ENCODE results near the gene HNRNPL. TPM values are rescaled to one million over a fixed set of nuclear protein-coding genes. Genes with fewer than 3 reads are reported as not detected.
A peak's percentile ranks its signal among the peaks of the same experiment; 100 is the strongest.

The HNRNPL gene
- total and polyA plus RNA-seq, 10 of the 15 experiments (the other 5 are each of a cell fraction or from before 2014, with no cell fraction given) = 32.5 to 512 (median 306) TPM

- TF ChIP-seq TCF7 (IDR thresholded peaks at IDR 0.05; ENCODE audit: borderline replicate concordance) = no peak
- TF ChIP-seq NFIC (IDR thresholded peaks at IDR 0.05; ENCODE audit: low read depth, low read length) = no peak
- no peak for TF ChIP-seq ZBTB33 (IDR thresholded peaks at IDR 0.05)
- no peak for TF ChIP-seq TCF3 (IDR thresholded peaks at IDR 0.05; ENCODE audit: borderline replicate concordance, insufficient read depth, low read depth, low read length)
- no peak for TF ChIP-seq SP1 (IDR thresholded peaks at IDR 0.05; ENCODE audit: low read depth, low read length)
- no peak for TF ChIP-seq KAT2A (conservative IDR thresholded peaks at IDR 0.05; ENCODE audit: control insufficient read depth, low read depth, low read length)
- TF ChIP-seq EED (IDR thresholded peaks at IDR 0.05; ENCODE audit: low read depth) = peak; percentile 38; the same call in 1 of the 2 replicates
- TF ChIP-seq PML (IDR thresholded peaks at IDR 0.05; ENCODE audit: low read length) = no peak
- no peak for TF ChIP-seq RAD21 (IDR thresholded peaks at IDR 0.05; ENCODE audit: insufficient read depth, low read depth, low read length)
- no peak for TF ChIP-seq SRF (IDR thresholded peaks at IDR 0.05; ENCODE audit: low read depth in 2 of 2, low read length in 2 of 2)
- no peak for TF ChIP-seq CTCF (IDR thresholded peaks at IDR 0.05 in 2 of 3, conservative IDR thresholded peaks at IDR 0.05 in 1 of 3; ENCODE audit: control insufficient read depth in 2 of 3, extremely low read depth in 1 of 3, insufficient read depth in 1 of 3, low read depth in 3 of 3, low read length in 3 of 3)
- TF ChIP-seq MTA2 (IDR thresholded peaks at IDR 0.05; ENCODE audit: low read depth) = no peak
- peak; percentile 41 for TF ChIP-seq BCL3 (IDR thresholded peaks at IDR 0.05; ENCODE audit: borderline replicate concordance, insufficient read depth, low read depth, low read length, poor library complexity, severe bottlenecking)
- no peak for TF ChIP-seq FOXK2 (IDR thresholded peaks at IDR 0.05)
- TF ChIP-seq SMAD1 (IDR thresholded peaks at IDR 0.05; ENCODE audit: low read depth, partially characterized antibody) = peak; percentile 27
- no peak for TF ChIP-seq ZZZ3 (IDR thresholded peaks at IDR 0.05; ENCODE audit: control insufficient read depth, insufficient read length, low read depth)
- TF ChIP-seq E2F4 (IDR thresholded peaks at IDR 0.05; ENCODE audit: low read depth, low read length) = no peak
- TF ChIP-seq YY1 (IDR thresholded peaks at IDR 0.05; ENCODE audit: low read depth, low read length) = peak; percentile 45; the same call in 1 of the 2 replicates
- no peak for TF ChIP-seq KDM1A (IDR thresholded peaks at IDR 0.05; ENCODE audit: borderline replicate concordance)
- TF ChIP-seq IKZF1 (conservative IDR thresholded peaks at IDR 0.05) = peak; percentile 99
- no peak for TF ChIP-seq PBX3 (IDR thresholded peaks at IDR 0.05; ENCODE audit: insufficient replicate concordance, low read depth, low read length)
- no peak for TF ChIP-seq EZH2 (IDR thresholded peaks at IDR 0.05; ENCODE audit: borderline replicate concordance, control insufficient read depth, low read depth, low read length)
Observed at GRCh38 chr19:38849147-38849859, 483 bp downstream of the HNRNPL start (continued).
